GM18868 (cell line): ENCODE results near the gene TREM2.
"Not testable (repeated sequence)": the region's sequence is repeated elsewhere in the genome, so short reads cannot be mapped to it uniquely, and the experiment has no call there.

Source experiments
- ATAC-seq: cut with Tn5 transposase; IDR thresholded peaks from one replicate; pipeline ENCODE4 v1.9.1; 2021; ENCODE audit warnings: mild to moderate bottlenecking, moderate library complexity; ENCODE audit not compliant: unreplicated experiment

The TREM2 gene

GRCh38 chr6:41156001-41156400 lies 6.9 kb downstream of the TREM2 start:
- no peak for ATAC-seq

- ATAC-seq: no peak
Measured at GRCh38 chr6:41155132-41155805, 7.6 kb downstream of the TREM2 start.

- ATAC-seq: no peak
Measured at GRCh38 chr6:41153992-41154625, 8.8 kb downstream of the TREM2 start, which contains the start of gene TREML1. Gene TREML1 (minus strand): TSS chr6:41154347. CDS start chr6:41154288, 59 bp downstream.

GRCh38 chr6:41153451-41153850 lies 9.5 kb downstream of the TREM2 start:
- no peak for ATAC-seq

GRCh38 chr6:41150671-41151070 lies 12.2 kb downstream of the TREM2 start:
- ATAC-seq: no peak

GRCh38 chr6:41147917-41148316 lies 15.0 kb downstream of the TREM2 start:
- ATAC-seq: no peak

- no peak for ATAC-seq
Measured at GRCh38 chr6:41136911-41137310, 26.0 kb downstream of the TREM2 start.

GRCh38 chr6:41135062-41135832 lies 27.7 kb downstream of the TREM2 start:
- ATAC-seq: no peak

GRCh38 chr6:41132254-41132653 lies 30.7 kb downstream of the TREM2 start:
- ATAC-seq: no peak

GRCh38 chr6:41125282-41125681 lies 37.6 kb downstream of the TREM2 start:
- no peak for ATAC-seq

- ATAC-seq: no peak
Measured at GRCh38 chr6:41122918-41123317, 40.0 kb downstream of the TREM2 start.

- ATAC-seq: no peak
Measured at GRCh38 chr6:41122373-41122772, 40.5 kb downstream of the TREM2 start.

GRCh38 chr6:41120058-41120457 lies 42.9 kb downstream of the TREM2 start:
- no peak for ATAC-seq

GRCh38 chr6:41119508-41119907 lies 43.4 kb downstream of the TREM2 start:
- no peak for ATAC-seq

GRCh38 chr6:41115027-41115426 lies 47.9 kb downstream of the TREM2 start:
- ATAC-seq: not testable (repeated sequence)

- no peak for ATAC-seq
Measured at GRCh38 chr6:41111017-41111416, 51.9 kb downstream of the TREM2 start.
